Lower leg skin (tissue), 4 donors: ENCODE data around the gene TUBA1A. TPM values are rescaled to one million over a fixed set of nuclear protein-coding genes. Genes with fewer than 3 reads are reported as not detected.
"Not testable (repeated sequence)": the region's sequence is repeated elsewhere in the genome, so short reads cannot be mapped to it uniquely, and the experiment has no call there.

Experiments
- DNase-seq, 2 donors: peaks; one replicate each; pipeline ENCODE4 v3.0.0-alpha.2; 2019; ENCODE audit warnings: low spot score in 2 of 2
- H3K4me3 ChIP-seq: fragments of 200-600 bp; sonication (generic); 2 replicates; pipeline ENCODE4 v1.5.1; 2017; ENCODE audit warnings: mild to moderate bottlenecking, low read depth; ENCODE audit not compliant: poor library complexity, severe bottlenecking
- CTCF ChIP-seq, 3 donors: fragments of 450-650 bp; IDR thresholded peaks; one replicate each; pipeline ENCODE4 v1.5.1; 2016; ENCODE audit warnings: antibody characterized with exemption in 3 of 3, mild to moderate bottlenecking in 3 of 3, moderate library complexity in 2 of 3
- POLR2A ChIP-seq, 2 donors: fragments of 450-650 bp; IDR thresholded peaks; one replicate each; pipeline ENCODE4 v1.6.1; 2016 to 2017; ENCODE audit warnings: antibody characterized with exemption in 2 of 2, mild to moderate bottlenecking in 1 of 2, moderate library complexity in 1 of 2
- WGBS, 2 donors: methylation state at CpG; one replicate each; pipeline ENCODE4 v1.1.5; 2018; 5-methylcytosine and 5-hydroxymethylcytosine counted together
- intact Hi-C: fragments of 100-400 bp; cut with DNase I; formaldehyde crosslinking; loops from one replicate; pipeline ENCODE4 v1.15.0; 2023; ENCODE audit warnings: low total_unique reads
- total RNA-seq, 4 donors: library from RNA; depleted of rRNA; stranded (reverse); fragments of >200 nt; gene quantifications; one replicate each; pipeline ENCODE4 v1.1.0, GENCODE V29; 2016

The TUBA1A gene
- total RNA-seq, 4 donors from 2014 or later, result 68.0 to 137 (median 108) TPM

DNA sequence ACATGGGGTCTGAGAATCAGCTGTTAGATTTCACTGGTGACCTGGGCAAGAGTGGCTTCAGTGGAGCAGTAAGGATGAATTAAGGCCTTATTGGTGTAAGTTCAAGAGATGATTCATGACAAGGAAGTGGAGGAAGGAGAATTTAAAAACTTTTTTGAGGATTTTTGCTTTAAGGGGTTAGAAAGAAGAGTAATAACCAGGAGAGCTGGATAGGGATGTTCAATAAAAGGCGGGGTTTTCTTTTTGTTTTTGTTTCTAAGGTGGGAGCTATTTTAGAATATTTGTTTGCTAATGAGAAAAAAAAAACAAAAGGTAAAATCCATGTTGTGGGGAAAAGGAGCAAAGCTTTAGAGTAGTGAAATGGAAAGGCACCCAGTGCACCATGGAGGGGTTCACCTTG lies 42.5 kb downstream of the TUBA1A start:
- intact Hi-C loops, result no loop called here
- no peak overlapping the region for H3K4me3 ChIP-seq
- DNase-seq, result no peak
- 90 to 98% methylated on average over 1 of the region's 1 CpG for WGBS, 2 donors
- no peak for TF ChIP-seq CTCF (IDR thresholded peaks at IDR 0.05)
- no peak for TF ChIP-seq POLR2A (IDR thresholded peaks at IDR 0.05)

DNA sequence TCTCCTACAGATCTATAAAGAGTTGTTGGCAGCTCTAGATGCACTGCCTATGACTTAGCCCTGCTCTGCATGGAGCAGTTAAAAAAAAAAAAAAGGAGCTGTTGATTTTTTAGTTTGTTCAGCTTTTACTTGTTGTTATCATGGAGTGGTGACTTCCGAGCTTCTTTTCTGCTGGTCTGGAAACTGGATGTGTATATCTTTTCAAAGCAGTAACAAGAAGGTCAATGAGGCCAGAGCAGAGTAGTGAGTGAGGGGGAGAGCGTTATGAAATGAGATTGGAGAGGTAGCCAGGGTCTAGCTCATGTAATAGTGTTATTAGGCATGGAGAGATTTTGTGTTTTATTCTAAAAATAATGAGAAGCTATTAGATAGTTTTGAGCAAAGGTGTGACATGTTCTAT lies 44.5 kb downstream of the TUBA1A start:
- intact Hi-C loops, result no loop called here
- 96% methylated on average over 2 of the region's 2 CpGs for WGBS, 2 donors

GRCh38 chr12:49138999-49139398 lies 49.9 kb downstream of the TUBA1A start:
- WGBS, 2 donors, result 91 to 93% methylated on average over 2 of the region's 2 CpGs
- TF ChIP-seq CTCF (IDR thresholded peaks at IDR 0.05) (no peak), POLR2A (IDR thresholded peaks at IDR 0.05) (no peak)
- DNase-seq, result no peak
- intact Hi-C loops, result no loop called here
- H3K4me3 ChIP-seq, result no peak overlapping the region

More for the DNA sequence above, 44.5 kb downstream of the TUBA1A start:
- H3K4me3 ChIP-seq, result no peak overlapping the region
- no peak for TF ChIP-seq CTCF (IDR thresholded peaks at IDR 0.05)
- TF ChIP-seq POLR2A (IDR thresholded peaks at IDR 0.05), result no peak
- DNase-seq, result no peak

DNA sequence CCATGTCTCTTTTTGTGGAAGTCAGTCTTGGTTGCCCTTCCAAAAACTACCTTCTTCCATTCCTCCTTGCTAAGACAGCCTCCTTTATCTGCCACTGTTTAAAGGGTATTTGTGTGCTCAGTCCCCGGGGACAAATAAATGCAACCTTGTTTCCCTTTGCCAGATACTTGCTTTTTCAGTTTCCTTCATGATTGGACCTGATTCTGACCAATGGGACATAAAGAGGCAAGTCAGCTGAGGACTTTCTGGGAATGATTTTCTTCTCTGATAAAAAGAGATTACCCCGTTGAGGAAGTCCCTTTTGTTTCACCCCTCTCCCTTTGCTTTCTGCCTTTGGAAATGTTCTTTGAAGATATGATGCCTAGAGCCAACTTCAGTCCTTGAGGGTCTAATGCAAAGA lies 50.3 kb downstream of the TUBA1A start:
- TF ChIP-seq CTCF (IDR thresholded peaks at IDR 0.05), result no peak
- no peak for TF ChIP-seq POLR2A (IDR thresholded peaks at IDR 0.05)
- intact Hi-C loops, result no loop called here
- no peak overlapping the region for H3K4me3 ChIP-seq
- WGBS, 2 donors, result 57 to 67% methylated on average over 2 of the region's 2 CpGs
- DNase-seq, result no peak

- intact Hi-C loops, result no loop called here
- 95 to 100% methylated on average over 1 of the region's 1 CpG for WGBS, 2 donors
- H3K4me3 ChIP-seq, result no peak overlapping the region
Observed at GRCh38 chr12:49137476-49137875, 51.4 kb downstream of the TUBA1A start.

DNA sequence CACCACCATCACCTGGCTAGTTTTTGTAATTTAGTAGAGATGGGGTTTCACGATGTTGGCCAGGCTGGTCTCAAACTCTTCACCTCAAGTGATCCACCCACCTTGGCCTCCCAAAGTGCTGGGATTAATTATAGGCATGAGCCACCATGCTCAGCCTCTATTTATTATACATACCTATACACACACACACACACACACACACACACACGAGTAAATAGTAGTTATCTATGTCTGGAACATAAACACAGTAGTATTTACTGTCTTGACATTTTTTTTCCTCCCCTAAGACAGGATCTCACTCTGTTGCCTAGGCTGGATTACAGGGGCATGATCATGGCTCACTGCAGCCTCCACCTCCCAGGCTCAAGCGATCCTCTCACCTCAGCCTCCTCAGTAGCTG lies 51.9 kb downstream of the TUBA1A start:
- DNase-seq, intact Hi-C loops, H3K4me3 ChIP-seq: not testable (repeated sequence)
- WGBS, 2 donors, result 93 to 95% methylated on average over 3 of the region's 3 CpGs

More at GRCh38 chr12:49137476-49137875, 51.4 kb downstream of the TUBA1A start:
- DNase-seq, result no peak
- TF ChIP-seq POLR2A (IDR thresholded peaks at IDR 0.05) (no peak), CTCF (IDR thresholded peaks at IDR 0.05) (no peak)

Other genes with a start within 250 kb of the TUBA1A start
- gene ARF3, start 231.6 kb downstream of the TUBA1A start, total RNA-seq, result 10 to 100 TPM; 65.1 to 89.3 (median 80.1) TPM
- 1 to 10 TPM in 3 of 4 donors, under 1 TPM in 1; 0.30 to 7.2 (median 2.0) TPM for gene WNT10B, start 217.3 kb downstream of the TUBA1A start, total RNA-seq
- not detected for gene WNT1, start 210.8 kb downstream of the TUBA1A start, total RNA-seq
- gene DDN, start 189.7 kb downstream of the TUBA1A start, total RNA-seq, result under 1 TPM in 3 of 4 donors, not detected in 1; 0.05 to 0.29 (median 0.13) TPM
- 10 to 100 TPM; 30.3 to 57.8 (median 49.2) TPM for gene PRKAG1, start 170.3 kb downstream of the TUBA1A start, total RNA-seq
- 100 to 1,000 TPM in 1 of 4 donors, 10 to 100 TPM in 3; 43.2 to 169 (median 79.6) TPM for gene KMT2D, start 128.3 kb downstream of the TUBA1A start, total RNA-seq
- gene RHEBL1, start 119.1 kb downstream of the TUBA1A start, total RNA-seq, result 1 to 10 TPM; 1.4 to 2.1 (median 1.9) TPM
- under 1 TPM in 3 of 4 donors, not detected in 1; 0.23 to 0.45 (median 0.29) TPM for gene DHH, start 94.3 kb downstream of the TUBA1A start, total RNA-seq
- gene LMBR1L, start 78.2 kb downstream of the TUBA1A start, total RNA-seq, result 100 to 1,000 TPM in 1 of 4 donors, 10 to 100 TPM in 3; 39.7 to 129 (median 49.4) TPM
- 100 to 1,000 TPM; 199 to 347 (median 240) TPM for gene TUBA1B, start 57.7 kb downstream of the TUBA1A start, total RNA-seq
- 100 to 1,000 TPM; 211 to 475 (median 280) TPM for gene TUBA1C, start 76.0 kb upstream of the TUBA1A start, total RNA-seq
- gene PRPH, start 106.1 kb upstream of the TUBA1A start, total RNA-seq, result 1 to 10 TPM in 1 of 4 donors, under 1 TPM in 2, not detected in 1; 0.19 to 1.4 (median 0.61) TPM
- 10 to 100 TPM in 1 of 4 donors, 1 to 10 TPM in 3; 2.1 to 24.2 (median 6.7) TPM for gene TROAP, start 134.2 kb upstream of the TUBA1A start, total RNA-seq
- 1 to 10 TPM in 2 of 4 donors, under 1 TPM in 1, not detected in 1; 0.62 to 2.5 (median 1.1) TPM for gene C1QL4, start 148.1 kb upstream of the TUBA1A start, total RNA-seq
- under 1 TPM; 0.21 to 0.52 (median 0.35) TPM for gene DNAJC22, start 157.8 kb upstream of the TUBA1A start, total RNA-seq
- 10 to 100 TPM; 14.0 to 26.5 (median 19.6) TPM for gene SPATS2, start 178.4 kb upstream of the TUBA1A start, total RNA-seq